ENCODE measurements around the gene DISC1. TPM values are rescaled to one million over a fixed set of nuclear protein-coding genes. Genes with fewer than 3 reads are reported as not detected.

The DISC1 gene
- total RNA-seq, 1 experiment from 2014 or later, result 1.8 TPM

DNA sequence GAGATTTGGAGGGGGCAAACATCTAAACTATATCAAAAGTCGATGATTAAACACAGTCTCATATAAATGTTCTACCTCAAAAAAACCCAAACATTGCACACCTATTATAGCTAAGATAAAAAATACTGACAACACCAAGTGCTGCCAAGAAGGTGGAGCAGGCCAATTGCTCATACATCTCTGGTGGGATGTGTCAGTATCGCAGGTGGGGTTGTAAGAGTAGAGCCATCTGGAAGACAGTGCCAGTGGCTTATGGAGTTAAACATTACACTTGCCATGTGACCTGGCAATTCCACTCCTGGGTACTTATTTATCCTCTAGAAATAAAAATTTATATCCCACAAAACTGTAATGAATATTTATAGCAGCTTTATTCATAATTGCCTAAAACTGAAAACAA is 213.4 kb downstream of the DISC1 start:
- Histone ChIP-seq H3K27ac (ENCODE audit: low read depth, low read length) (no peak overlapping the region), H2AFZ (ENCODE audit: low read depth, low read length, poor library complexity, severe bottlenecking) (no peak overlapping the region), H3K9me3 (ENCODE audit: control insufficient read depth in 1 of 2, insufficient read depth in 1 of 2, low read depth in 1 of 2, low read length in 2 of 2) (no peaks in the 10 kb centered on the region), H3K9me2 (ENCODE audit: insufficient read depth) (no peaks in the 10 kb centered on the region), H3K4me1 (ENCODE audit: control insufficient read depth in 1 of 2, insufficient read depth in 2 of 2, low read length in 2 of 2) (peaks cover 0 to 7% of the 10 kb centered on the region in 2 experiments; a peak in 3 of 4 replicates), H3K27me3 (ENCODE audit: insufficient read depth, low read length) (no peaks in the 10 kb centered on the region), H4K20me1 (ENCODE audit: insufficient read depth) (no peaks in the 10 kb centered on the region), H3K4me2 (ENCODE audit: low read length) (no peak overlapping the region), H3K9ac (ENCODE audit: low read length) (no peak overlapping the region), H3K36me3 (ENCODE audit: control insufficient read depth in 1 of 2, insufficient read depth in 2 of 2, low read length in 2 of 2) (no peaks in the 10 kb centered on the region), H3K4me3 (replicated peaks in 1 of 2; ENCODE audit: low read depth in 1 of 2, low read length in 2 of 2) (no peak overlapping the region), H3K79me2 (ENCODE audit: insufficient read depth, low read length) (no peaks in the 10 kb centered on the region)
- TF ChIP-seq, protein P1, sequence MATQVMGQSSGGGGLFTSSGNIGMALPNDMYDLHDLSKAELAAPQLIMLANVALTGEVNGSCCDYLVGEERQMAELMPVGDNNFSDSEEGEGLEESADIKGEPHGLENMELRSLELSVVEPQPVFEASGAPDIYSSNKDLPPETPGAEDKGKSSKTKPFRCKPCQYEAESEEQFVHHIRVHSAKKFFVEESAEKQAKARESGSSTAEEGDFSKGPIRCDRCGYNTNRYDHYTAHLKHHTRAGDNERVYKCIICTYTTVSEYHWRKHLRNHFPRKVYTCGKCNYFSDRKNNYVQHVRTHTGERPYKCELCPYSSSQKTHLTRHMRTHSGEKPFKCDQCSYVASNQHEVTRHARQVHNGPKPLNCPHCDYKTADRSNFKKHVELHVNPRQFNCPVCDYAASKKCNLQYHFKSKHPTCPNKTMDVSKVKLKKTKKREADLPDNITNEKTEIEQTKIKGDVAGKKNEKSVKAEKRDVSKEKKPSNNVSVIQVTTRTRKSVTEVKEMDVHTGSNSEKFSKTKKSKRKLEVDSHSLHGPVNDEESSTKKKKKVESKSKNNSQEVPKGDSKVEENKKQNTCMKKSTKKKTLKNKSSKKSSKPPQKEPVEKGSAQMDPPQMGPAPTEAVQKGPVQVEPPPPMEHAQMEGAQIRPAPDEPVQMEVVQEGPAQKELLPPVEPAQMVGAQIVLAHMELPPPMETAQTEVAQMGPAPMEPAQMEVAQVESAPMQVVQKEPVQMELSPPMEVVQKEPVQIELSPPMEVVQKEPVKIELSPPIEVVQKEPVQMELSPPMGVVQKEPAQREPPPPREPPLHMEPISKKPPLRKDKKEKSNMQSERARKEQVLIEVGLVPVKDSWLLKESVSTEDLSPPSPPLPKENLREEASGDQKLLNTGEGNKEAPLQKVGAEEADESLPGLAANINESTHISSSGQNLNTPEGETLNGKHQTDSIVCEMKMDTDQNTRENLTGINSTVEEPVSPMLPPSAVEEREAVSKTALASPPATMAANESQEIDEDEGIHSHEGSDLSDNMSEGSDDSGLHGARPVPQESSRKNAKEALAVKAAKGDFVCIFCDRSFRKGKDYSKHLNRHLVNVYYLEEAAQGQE (IDR thresholded peaks at IDR 0.05; ENCODE audit: low read depth), result no peak
- TF ChIP-seq JUND (IDR thresholded peaks at IDR 0.05), result no peak
- no peak for TF ChIP-seq POLR2A (IDR thresholded peaks at IDR 0.05; ENCODE audit: borderline replicate concordance, extremely low read depth, insufficient read depth, insufficient read length)
- no peak for TF ChIP-seq SRF (IDR thresholded peaks at IDR 0.05; ENCODE audit: low read depth)
- TF ChIP-seq, protein P2, sequence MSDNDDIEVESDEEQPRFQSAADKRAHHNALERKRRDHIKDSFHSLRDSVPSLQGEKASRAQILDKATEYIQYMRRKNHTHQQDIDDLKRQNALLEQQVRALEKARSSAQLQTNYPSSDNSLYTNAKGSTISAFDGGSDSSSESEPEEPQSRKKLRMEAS (IDR thresholded peaks at IDR 0.05), result no peak
- TF ChIP-seq YY1 (IDR thresholded peaks at IDR 0.05; ENCODE audit: extremely low read depth, insufficient replicate concordance, low read depth, low read length), result no peak
- TF ChIP-seq ELF1 (IDR thresholded peaks at IDR 0.05; ENCODE audit: borderline replicate concordance, low read depth), result no peak
- RAD21 ChIA-PET (ENCODE audit: low non-redundant PET in 1 of 2, low total read pairs in 2 of 2, uncharacterized antibody in 2 of 2, unreplicated experiment in 2 of 2), result no interaction called here
- intact Hi-C loops (cut with micrococcal nuclease), result no loop called here
- DNase-seq (ENCODE audit: low read depth, low spot score) (no peak), ATAC-seq (no peak)
- CTCF ChIA-PET, result no interaction called here
- BruUV-seq (replicated peaks), result no TSS peak
- POLR2A ChIA-PET, result no interaction called here
